ENCODE measurements around the gene ZNF816. TPM values are rescaled to one million over a fixed set of nuclear protein-coding genes. Genes with fewer than 3 reads are reported as not detected.

Gene ZNF816
- total and polyA plus RNA-seq, 2 of the 8 experiments (the other 6 are each of a cell fraction or from before 2014, with no cell fraction given): 2.7 to 13.2 TPM

DNA sequence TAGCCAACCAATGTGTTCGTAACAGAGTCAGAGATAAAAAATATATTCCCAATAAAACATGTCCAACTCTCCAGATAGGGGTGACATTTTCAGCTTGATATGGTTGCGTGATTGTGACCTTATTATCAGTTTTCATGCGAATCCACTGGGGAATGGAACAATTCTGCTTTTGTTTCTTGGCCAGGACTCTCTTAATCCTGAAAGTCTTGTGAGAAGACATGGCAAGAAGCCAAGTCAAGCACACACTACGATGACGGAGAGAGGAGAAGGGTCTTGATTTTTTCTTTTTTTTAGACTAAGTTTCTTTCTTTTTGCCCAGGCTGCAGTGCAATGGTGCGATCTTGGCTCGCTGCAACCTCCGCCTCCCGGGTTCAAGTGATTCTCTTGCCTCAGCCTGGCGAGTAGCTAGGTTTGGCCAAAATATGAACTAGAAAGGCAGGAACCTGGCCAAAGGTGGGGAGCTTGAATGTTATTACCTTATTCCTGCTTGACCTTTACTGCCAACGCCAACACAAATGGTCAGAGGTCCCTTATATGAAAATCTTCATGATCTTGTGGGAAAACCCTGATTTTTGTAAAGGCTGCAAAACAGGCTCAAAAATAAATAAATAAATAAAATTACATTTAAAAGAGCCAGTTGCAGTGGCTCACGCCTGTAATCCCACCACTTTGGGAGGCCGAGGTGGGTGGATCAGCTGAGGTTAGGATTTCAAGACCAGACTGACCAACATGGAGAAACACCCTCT lies 14.5 kb downstream of the ZNF816 start:
- WGBS, 2 experiments (ENCODE audit: extremely low coverage in 1 of 2, insufficient coverage in 1 of 2, insufficient read length in 1 of 2, insufficient replicate concordance in 2 of 2, low coverage in 1 of 2, low lambda C conversion rate in 2 of 2, missing lambda C conversion rate in 1 of 2): 91% methylated on average over 13 of the region's 13 CpGs; no CpG with 5 or more reads in 1 of the 2 experiments

More for the DNA sequence above, 14.5 kb downstream of the ZNF816 start:
- no peak for FAIRE-seq
- H3K27ac ChIP-seq (ENCODE audit: low read depth, low read length): no peak overlapping the region
- H3K23ac ChIP-seq (ENCODE audit: insufficient read length): no peak overlapping the region
- no peak overlapping the region for H3K14ac ChIP-seq (ENCODE audit: insufficient read length)
- H2BK5ac ChIP-seq (ENCODE audit: low read depth, low read length): no peak overlapping the region
- no peaks in the 10 kb centered on the region for H4K20me1 ChIP-seq (replicated peaks in 1 of 2; ENCODE audit: control insufficient read depth in 1 of 2, insufficient read depth in 2 of 2, low read length in 2 of 2)
- ChIA-PET POLR2A (ENCODE audit: partially characterized antibody) (interaction anchor here (1.1 to 3.3 kb wide), 2 partner anchors 14 to 61 kb away, joined by 3 to 16 read pairs; partner anchors contain the start of gene ZNF816), CTCF (ENCODE audit: partially characterized antibody) (interaction anchor here (0.6 to 1.4 kb wide), 2 partner anchors 11 to 117 kb away, joined by 3 read pairs; no protein-coding TSS in a partner anchor)
- no peak overlapping the region for H3K9ac ChIP-seq (replicated peaks in 1 of 4; ENCODE audit: extremely low read depth in 1 of 4, low read depth in 3 of 4, low read length in 3 of 4)
- no peaks in the 10 kb centered on the region for H3K23me2 ChIP-seq (ENCODE audit: low read depth, low read length)
- DNase-seq (ENCODE audit: low read depth in 1 of 2, low spot score in 2 of 2): no peak
- H3K27me3 ChIP-seq (replicated peaks in 1 of 4; ENCODE audit: control insufficient read depth in 3 of 4, extremely low read depth in 1 of 4, insufficient read depth in 3 of 4, low read length in 3 of 4): no peaks in the 10 kb centered on the region
- H2AK5ac ChIP-seq (ENCODE audit: low read depth, low read length): no peak overlapping the region
- no peak overlapping the region for H4K8ac ChIP-seq (ENCODE audit: extremely low read depth, insufficient read depth, low read length)
- H3K4me1 ChIP-seq (replicated peaks in 1 of 4; ENCODE audit: control insufficient read depth in 3 of 4, insufficient read depth in 4 of 4, low read length in 3 of 4): peaks cover 2 to 15% (median 10%) of the 10 kb centered on the region in 4 experiments; a peak in 5 of 7 replicates
- H3K4me2 ChIP-seq (ENCODE audit: insufficient read depth in 1 of 2, low read depth in 2 of 2, low read length in 2 of 2): no peak overlapping the region
- H3K79me2 ChIP-seq (ENCODE audit: control insufficient read depth in 1 of 2, insufficient read depth in 2 of 2, low read length in 2 of 2): no peaks in the 10 kb centered on the region
- peaks cover 12 to 46% (median 31%) of the 10 kb centered on the region in 4 experiments; a peak in 6 of 8 replicates for H3K36me3 ChIP-seq (ENCODE audit: control insufficient read depth in 2 of 4, insufficient read depth in 4 of 4, low read length in 3 of 4)
- peaks cover 38 to 40% of the 10 kb centered on the region in 2 experiments for H3K9me3 ChIP-seq (ENCODE audit: insufficient read depth in 2 of 2, low read depth in 1 of 2, low read length in 1 of 2)
- no peak overlapping the region for H2BK20ac ChIP-seq (ENCODE audit: low read length)
- no peak overlapping the region for H3K56ac ChIP-seq (replicated peaks; ENCODE audit: insufficient read length, low read depth, low read length)
- TF ChIP-seq HDAC6 (IDR thresholded peaks at IDR 0.05; ENCODE audit: low read depth, low read length) (no peak), KDM4A (IDR thresholded peaks at IDR 0.05; ENCODE audit: low read depth, low read length, severe bottlenecking) (no peak), RNF2 (IDR thresholded peaks at IDR 0.05; ENCODE audit: borderline replicate concordance, low read depth, low read length, missing control alignments, poor library complexity, severe bottlenecking) (no peak), GTF2F1 (IDR thresholded peaks at IDR 0.05; ENCODE audit: borderline replicate concordance, low read depth, low read length) (no peak)
- no peak overlapping the region for H3K4ac ChIP-seq (replicated peaks; ENCODE audit: insufficient read length, low read depth, low read length)
- H2AFZ ChIP-seq (ENCODE audit: low read length): no peak overlapping the region
- no peak overlapping the region for H2BK12ac ChIP-seq (ENCODE audit: low read depth, low read length)
- H4K5ac ChIP-seq (ENCODE audit: insufficient read length, low read depth, low read length): no peak overlapping the region
- H2BK120ac ChIP-seq (replicated peaks; ENCODE audit: low read depth, low read length): no peak overlapping the region
- no peak overlapping the region for H3K18ac ChIP-seq (ENCODE audit: extremely low read depth, low read length)
- H2BK15ac ChIP-seq (ENCODE audit: low read length): no peak overlapping the region
- H4K91ac ChIP-seq (replicated peaks; ENCODE audit: insufficient read length, low read length): no peak overlapping the region
- H3K79me1 ChIP-seq (ENCODE audit: low read depth, low read length): no peaks in the 10 kb centered on the region
- no peak overlapping the region for H3K4me3 ChIP-seq (ENCODE audit: extremely low read depth in 1 of 4, insufficient read depth in 2 of 4, low read depth in 3 of 4, low read length in 4 of 4)

Data from H1 (cell line).